ENCODE measurements around the gene ZBTB25.

The ZBTB25 gene

GRCh38 chr14:64542836-64543201, 39.2 kb upstream of the ZBTB25 start:
- Histone ChIP-seq H3K36me3 (no peaks in the 10 kb centered on the region), H3K27ac (no peak overlapping the region), H3K4me3 (ENCODE audit: low read depth, low read length) (no peak overlapping the region), H3K9me3 (ENCODE audit: severe bottlenecking) (peaks cover 13% of the 10 kb centered on the region), H3K27me3 (ENCODE audit: insufficient read depth, low read depth, severe bottlenecking) (no peaks in the 10 kb centered on the region)
- DNase-seq, result no peak
- no peak for TF ChIP-seq CTCF (IDR thresholded peaks at IDR 0.05; ENCODE audit: low read depth, low read length)

GRCh38 chr14:64541972-64542835, 38.6 kb upstream of the ZBTB25 start:
- Histone ChIP-seq H3K4me3 (ENCODE audit: low read depth, low read length) (no peak overlapping the region), H3K9me3 (ENCODE audit: severe bottlenecking) (peaks cover 13% of the 10 kb centered on the region), H3K27ac (no peak overlapping the region), H3K27me3 (ENCODE audit: insufficient read depth, low read depth, severe bottlenecking) (no peaks in the 10 kb centered on the region), H3K36me3 (no peaks in the 10 kb centered on the region)
- DNase-seq, result no peak
- TF ChIP-seq CTCF (IDR thresholded peaks at IDR 0.05; ENCODE audit: low read depth, low read length), result no peak

- Histone ChIP-seq H3K9me3 (ENCODE audit: severe bottlenecking) (peaks cover 13% of the 10 kb centered on the region), H3K4me3 (ENCODE audit: low read depth, low read length) (no peak overlapping the region), H3K36me3 (no peaks in the 10 kb centered on the region), H3K27me3 (ENCODE audit: insufficient read depth, low read depth, severe bottlenecking) (no peaks in the 10 kb centered on the region), H3K27ac (no peak overlapping the region)
- no peak for TF ChIP-seq CTCF (IDR thresholded peaks at IDR 0.05; ENCODE audit: low read depth, low read length)
- no peak for DNase-seq
Measured at GRCh38 chr14:64541261-64541971, 37.8 kb upstream of the ZBTB25 start.

- Histone ChIP-seq H3K27me3 (ENCODE audit: insufficient read depth, low read depth, severe bottlenecking) (no peaks in the 10 kb centered on the region), H3K27ac (no peak within 1 kb of the TSS), H3K4me3 (ENCODE audit: low read depth, low read length) (no peak within 1 kb of the TSS), H3K9me3 (ENCODE audit: severe bottlenecking) (peaks cover 13% of the 10 kb centered on the region), H3K36me3 (no peaks in the 10 kb centered on the region)
- no peak for DNase-seq
- TF ChIP-seq CTCF (IDR thresholded peaks at IDR 0.05; ENCODE audit: low read depth, low read length), result no peak
Measured at GRCh38 chr14:64540208-64541202, 36.9 kb upstream of the ZBTB25 start, which contains the start of gene HSPA2. Gene HSPA2, plus strand, starts transcription at chr14:64540741. Its CDS starts 109 bp downstream, at chr14:64540850.

- Histone ChIP-seq H3K4me3 (ENCODE audit: low read depth, low read length) (no peak overlapping the region), H3K27me3 (ENCODE audit: insufficient read depth, low read depth, severe bottlenecking) (no peaks in the 10 kb centered on the region), H3K9me3 (ENCODE audit: severe bottlenecking) (peaks cover 7% of the 10 kb centered on the region), H3K36me3 (no peaks in the 10 kb centered on the region), H3K27ac (no peak overlapping the region)
- no peak for DNase-seq
- TF ChIP-seq CTCF (IDR thresholded peaks at IDR 0.05; ENCODE audit: low read depth, low read length), result no peak
Measured at GRCh38 chr14:64536488-64537245, 33.0 kb upstream of the ZBTB25 start.
